Hepatocyte (in vitro differentiated cells): ENCODE measurements around the gene CTNNA2. TPM values are rescaled to one million over a fixed set of nuclear protein-coding genes. Genes with fewer than 3 reads are reported as not detected.

Source experiments
- DNase-seq: peaks from one replicate; pipeline ENCODE4 v3.0.0-alpha.2; 2016; ENCODE audit warnings: low spot score
- H2AFZ ChIP-seq: fragments of 200-600 bp; sonication (generic); 2 replicates; pipeline ENCODE4 v1.6.0; 2016; ENCODE audit warnings: antibody characterized with exemption, mild to moderate bottlenecking
- H3K27ac ChIP-seq: fragments of 200-600 bp; sonication (generic); 2 replicates; pipeline ENCODE4 v1.5.1; 2016; ENCODE audit warnings: mild to moderate bottlenecking
- H3K27me3 ChIP-seq: fragments of 200-600 bp; sonication (generic); 2 replicates; pipeline ENCODE4 v1.6.1; 2016
- H3K36me3 ChIP-seq: fragments of 200-600 bp; sonication (generic); replicated peaks from 2 replicates; pipeline ENCODE4 v1.5.1; 2016; ENCODE audit warnings: low read depth; ENCODE audit not compliant: insufficient read depth
- H3K4me1 ChIP-seq: fragments of 200-600 bp; sonication (generic); 2 replicates; pipeline ENCODE4 v1.5.1; 2016; ENCODE audit warnings: mild to moderate bottlenecking, moderate library complexity; ENCODE audit not compliant: insufficient read depth
- H3K4me2 ChIP-seq: fragments of 200-600 bp; sonication (generic); 2 replicates; pipeline ENCODE4 v1.6.0; 2016
- H3K4me3 ChIP-seq: fragments of 200-600 bp; sonication (generic); 2 replicates; pipeline ENCODE4 v1.5.1; 2016; ENCODE audit warnings: mild to moderate bottlenecking
- H3K79me2 ChIP-seq: fragments of 200-600 bp; sonication (generic); 2 replicates; pipeline ENCODE4 v1.6.0; 2017; ENCODE audit warnings: mild to moderate bottlenecking
- H3K9me2 ChIP-seq: fragments of 200-600 bp; sonication (generic); replicated peaks from 2 replicates; pipeline ENCODE4 v1.6.0; 2017; ENCODE audit warnings: mild to moderate bottlenecking; ENCODE audit not compliant: insufficient read depth
- H3K9me3 ChIP-seq: fragments of 200-600 bp; sonication (generic); 2 replicates; pipeline ENCODE4 v1.5.1; 2016; ENCODE audit warnings: low read depth, mild to moderate bottlenecking
- H4K20me1 ChIP-seq: fragments of 200-600 bp; sonication (generic); 2 replicates; pipeline ENCODE4 v1.6.0; 2016; ENCODE audit warnings: mild to moderate bottlenecking; ENCODE audit not compliant: insufficient read depth, poor library complexity, severe bottlenecking
- CTCF ChIP-seq: fragments of 200-600 bp; sonication (generic); IDR thresholded peaks from 2 replicates; pipeline ENCODE4 v1.5.1; 2016; ENCODE audit warnings: antibody characterized with exemption, mild to moderate bottlenecking; ENCODE audit not compliant: poor library complexity
- EZH2 ChIP-seq: fragments of 200-600 bp; sonication (generic); IDR thresholded peaks from 2 replicates; pipeline ENCODE4 v1.6.1; 2016; ENCODE audit warnings: antibody characterized with exemption, mild to moderate bottlenecking, borderline replicate concordance
- EZH2phosphoT487 ChIP-seq: fragments of 200-600 bp; sonication (generic); IDR thresholded peaks from one replicate; pipeline ENCODE4 v1.6.1; 2018; ENCODE audit warnings: antibody characterized with exemption, mild to moderate bottlenecking, low read depth, moderate library complexity; ENCODE audit not compliant: unreplicated experiment, severe bottlenecking
- WGBS: methylation state at CpG from one replicate; pipeline ENCODE4 v1.1.6; 2016; ENCODE audit warnings: low lambda C conversion rate; ENCODE audit errors: missing lambda C conversion rate; 5-methylcytosine and 5-hydroxymethylcytosine counted together
- polyA plus RNA-seq: library from polyadenylated mRNA; unstranded; fragments of >200 nt; fragmentation: Nextera tagmentation; extraction: Ambion mirVana; gene quantifications from 2 replicates; pipeline ENCODE4 v1.2.1, GENCODE V29; 2016
- total RNA-seq: library from RNA; depleted of rRNA; stranded (reverse); fragments of >200 nt; gene quantifications from 2 replicates; pipeline ENCODE4 v1.2.3, GENCODE V29; 2014

The CTNNA2 gene
- total and polyA plus RNA-seq, 2 experiments from 2014 or later, result 0.79 to 4.4 TPM

GRCh38 chr2:80548469-80548868 lies 1035.6 kb downstream of the CTNNA2 start:
- no peaks in the 10 kb centered on the region for H3K9me3 ChIP-seq
- no peaks in the 10 kb centered on the region for H3K79me2 ChIP-seq
- no peaks in the 10 kb centered on the region for H3K9me2 ChIP-seq
- no peak overlapping the region for H3K27ac ChIP-seq
- no peaks in the 10 kb centered on the region for H3K36me3 ChIP-seq
- no peaks in the 10 kb centered on the region for H4K20me1 ChIP-seq
- H3K4me1 ChIP-seq, result no peaks in the 10 kb centered on the region
- no peak for DNase-seq
- TF ChIP-seq EZH2phosphoT487 (no peak), EZH2 (no peak), CTCF (no peak)
- 72% methylated on average over 5 of the region's 5 CpGs for WGBS
- H3K27me3 ChIP-seq, result no peaks in the 10 kb centered on the region
- H3K4me2 ChIP-seq, result no peak overlapping the region
- no peak overlapping the region for H3K4me3 ChIP-seq
- H2AFZ ChIP-seq, result no peak overlapping the region

GRCh38 chr2:80549901-80550300 lies 1037.0 kb downstream of the CTNNA2 start:
- Histone ChIP-seq H3K9me2 (no peaks in the 10 kb centered on the region), H4K20me1 (no peaks in the 10 kb centered on the region), H3K4me3 (no peak overlapping the region), H2AFZ (no peak overlapping the region), H3K27me3 (no peaks in the 10 kb centered on the region), H3K27ac (no peak overlapping the region), H3K79me2 (no peaks in the 10 kb centered on the region), H3K4me1 (no peaks in the 10 kb centered on the region), H3K9me3 (no peaks in the 10 kb centered on the region), H3K4me2 (no peak overlapping the region), H3K36me3 (no peaks in the 10 kb centered on the region)
- DNase-seq, result no peak
- 85% methylated on average over 3 of the region's 3 CpGs for WGBS
- TF ChIP-seq EZH2 (no peak), EZH2phosphoT487 (no peak), CTCF (no peak)

- WGBS, result 65% methylated on average over 4 of the region's 4 CpGs
- Histone ChIP-seq H3K9me2 (no peaks in the 10 kb centered on the region), H3K27ac (no peak overlapping the region), H3K27me3 (no peaks in the 10 kb centered on the region), H3K9me3 (no peaks in the 10 kb centered on the region), H3K4me2 (no peak overlapping the region), H2AFZ (no peak overlapping the region), H4K20me1 (no peaks in the 10 kb centered on the region), H3K36me3 (no peaks in the 10 kb centered on the region), H3K4me3 (no peak overlapping the region), H3K4me1 (no peaks in the 10 kb centered on the region), H3K79me2 (no peaks in the 10 kb centered on the region)
- TF ChIP-seq EZH2phosphoT487 (no peak), EZH2 (no peak)
- DNase-seq, result no peak
Measured at GRCh38 chr2:80560326-80560725, 1047.5 kb downstream of the CTNNA2 start.

GRCh38 chr2:80568011-80568410 lies 1055.2 kb downstream of the CTNNA2 start:
- TF ChIP-seq CTCF (no peak), EZH2phosphoT487 (no peak), EZH2 (no peak)
- H3K9me3 ChIP-seq, result no peaks in the 10 kb centered on the region
- WGBS, result 91% methylated on average over 3 of the region's 3 CpGs
- H2AFZ ChIP-seq, result no peak overlapping the region
- H3K27me3 ChIP-seq, result no peaks in the 10 kb centered on the region
- H3K9me2 ChIP-seq, result no peaks in the 10 kb centered on the region
- H4K20me1 ChIP-seq, result no peaks in the 10 kb centered on the region
- DNase-seq, result no peak
- no peak overlapping the region for H3K4me2 ChIP-seq
- no peak overlapping the region for H3K4me3 ChIP-seq
- no peak overlapping the region for H3K27ac ChIP-seq
- no peaks in the 10 kb centered on the region for H3K4me1 ChIP-seq
- no peaks in the 10 kb centered on the region for H3K79me2 ChIP-seq
- H3K36me3 ChIP-seq, result no peaks in the 10 kb centered on the region
